HG03432 (cell line): ENCODE results near the gene WWOX.

Experiments
- ATAC-seq: cut with Tn5 transposase; IDR thresholded peaks from one replicate; pipeline ENCODE4 v1.9.1; 2021; ENCODE audit warnings: mild to moderate bottlenecking, moderate library complexity; ENCODE audit not compliant: unreplicated experiment

WWOX gene

DNA sequence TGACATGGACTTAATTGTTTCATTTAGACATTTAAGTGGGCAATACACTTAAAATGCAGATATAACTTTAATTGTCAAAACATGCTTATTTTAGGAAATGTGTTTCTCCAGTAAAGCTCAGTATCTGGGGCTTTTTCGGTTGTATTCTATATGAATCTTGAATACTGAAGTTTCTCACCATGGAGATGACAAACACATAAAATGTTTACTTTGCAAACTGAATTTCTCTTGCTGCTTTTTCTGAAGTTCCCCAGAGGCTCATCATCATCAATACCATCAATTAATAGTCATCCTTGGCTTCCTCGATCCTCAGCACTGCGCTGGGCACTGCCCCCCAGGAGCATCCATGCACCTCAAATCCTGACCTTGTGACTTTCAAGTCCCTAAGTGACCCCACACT, 227.3 kb downstream of the WWOX start:
- ATAC-seq, result no peak

- ATAC-seq, result no peak
These were observed 232.3 kb downstream of the WWOX start for GRCh38 chr16:78331731-78332130.

- no peak for ATAC-seq
These were observed 234.4 kb downstream of the WWOX start for GRCh38 chr16:78333808-78334207.

- ATAC-seq, result no peak
These were observed 241.1 kb downstream of the WWOX start for GRCh38 chr16:78340590-78340989.

DNA sequence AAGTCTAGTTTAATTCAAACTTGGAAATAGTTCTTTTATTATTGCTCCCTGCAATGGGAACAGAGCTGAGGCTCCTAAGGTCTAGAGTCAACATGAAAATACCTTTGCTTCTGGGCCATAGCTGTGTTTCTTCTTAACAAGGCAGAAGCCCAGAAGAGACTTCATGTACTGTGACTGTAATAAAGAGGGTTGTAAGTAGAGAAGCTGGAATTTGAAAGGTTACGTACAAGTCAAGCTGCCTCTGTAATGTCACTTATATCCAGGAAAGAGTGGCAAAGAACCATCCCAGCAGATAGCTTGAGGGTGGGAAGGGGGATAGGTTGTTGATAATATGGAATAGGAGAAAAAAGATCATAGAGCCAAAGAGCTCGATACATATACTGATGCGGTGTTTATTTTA, 248.6 kb downstream of the WWOX start:
- no peak for ATAC-seq

DNA sequence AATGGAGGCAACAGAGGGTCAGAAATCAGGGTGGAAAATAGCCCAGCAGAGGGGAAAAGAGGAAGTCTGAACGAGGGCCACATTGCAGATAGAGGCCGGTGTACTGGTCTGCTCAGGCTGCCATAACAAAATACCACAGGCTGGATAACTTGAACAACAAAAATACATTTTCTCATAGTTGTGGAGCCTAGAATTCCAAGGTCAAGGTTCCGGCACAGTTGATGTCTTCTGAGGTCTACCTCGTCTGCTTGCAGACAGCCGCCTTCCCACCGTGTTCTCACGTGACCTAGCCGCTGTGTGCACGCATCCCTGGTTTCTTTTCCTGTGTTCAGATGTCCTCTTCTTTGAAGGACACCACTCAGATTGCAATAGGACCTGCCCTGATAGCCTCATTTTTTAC, 249.4 kb downstream of the WWOX start:
- ATAC-seq, result no peak

DNA sequence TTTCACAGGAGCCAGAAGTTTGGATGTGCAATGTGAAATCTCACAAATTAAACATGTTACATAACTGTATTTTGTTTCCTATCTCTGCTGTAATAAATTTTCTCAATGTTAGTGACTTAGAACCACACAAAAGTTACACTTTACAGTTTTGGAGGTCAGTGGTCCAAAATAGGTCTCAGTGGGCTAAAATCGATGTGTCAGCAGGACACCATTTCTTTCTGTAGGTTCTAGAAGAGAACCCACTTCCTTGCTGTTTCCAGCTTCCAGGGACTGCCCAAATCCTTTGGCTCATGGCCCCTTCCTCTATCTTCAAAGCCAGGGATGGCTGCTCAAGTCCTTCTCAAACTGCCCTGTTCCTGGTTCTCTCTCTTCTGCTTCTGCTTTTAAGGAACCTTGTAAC, 252.7 kb downstream of the WWOX start:
- ATAC-seq, result no peak

GRCh38 chr16:78353640-78354275, 254.3 kb downstream of the WWOX start:
- no peak for ATAC-seq

- no peak for ATAC-seq
These were observed 263.2 kb downstream of the WWOX start for GRCh38 chr16:78362524-78363135.

GRCh38 chr16:78363843-78364555, 264.5 kb downstream of the WWOX start:
- ATAC-seq, result no peak

- ATAC-seq, result no peak
These were observed 265.1 kb downstream of the WWOX start for GRCh38 chr16:78364556-78364880.

DNA sequence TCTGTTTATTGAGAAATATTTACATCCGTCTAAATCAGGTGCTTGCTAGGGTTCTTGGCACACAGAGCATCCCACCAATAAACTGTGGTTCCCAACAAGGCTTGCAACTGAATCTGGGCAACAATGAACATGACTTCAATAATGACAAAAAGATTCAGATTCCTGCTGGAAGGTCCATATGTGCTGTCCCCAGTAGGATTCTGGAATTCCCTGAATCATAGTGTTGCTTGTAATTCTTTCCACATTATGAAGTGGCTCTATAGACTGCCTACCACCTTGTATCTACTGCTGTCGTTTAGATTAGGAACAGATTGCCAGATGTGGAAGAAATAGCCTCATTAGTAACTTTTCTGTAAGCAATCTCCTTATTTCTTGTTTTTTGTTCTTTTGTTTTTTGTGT, 265.9 kb downstream of the WWOX start:
- ATAC-seq, result no peak

- no peak for ATAC-seq
These were observed 269.0 kb downstream of the WWOX start for GRCh38 chr16:78368121-78369102.

- ATAC-seq, result no peak
These were observed 272.8 kb downstream of the WWOX start for GRCh38 chr16:78372277-78372676.

DNA sequence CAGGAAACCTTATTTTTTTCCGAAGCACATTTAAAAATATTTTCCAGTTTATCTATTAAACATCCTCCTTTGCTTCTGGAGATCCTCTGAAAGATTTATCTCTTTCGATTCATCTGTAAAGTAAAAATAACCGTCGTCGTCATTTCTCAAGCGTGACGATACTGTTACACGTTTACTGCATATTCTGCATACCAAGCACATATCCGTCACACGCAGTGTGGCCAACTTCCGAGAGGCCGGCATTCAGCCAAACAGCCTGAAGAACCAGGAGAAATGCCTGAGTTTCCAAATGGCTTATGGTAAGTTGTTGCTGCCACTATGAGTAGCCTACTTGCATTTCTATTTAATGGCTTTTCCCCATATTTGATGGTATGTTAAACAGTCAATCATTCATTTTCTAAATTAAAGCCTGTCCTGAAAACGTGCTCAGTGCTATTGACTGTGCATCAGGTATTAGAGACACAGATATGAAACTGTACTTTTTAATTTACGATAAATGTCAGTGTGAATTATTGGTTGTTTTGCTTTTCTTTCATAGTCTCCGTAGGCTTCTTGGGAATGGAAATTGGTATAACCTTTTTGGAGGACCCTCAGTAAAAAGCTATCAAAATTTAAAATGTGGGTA, 275.7 kb downstream of the WWOX start:
- no peak for ATAC-seq

DNA sequence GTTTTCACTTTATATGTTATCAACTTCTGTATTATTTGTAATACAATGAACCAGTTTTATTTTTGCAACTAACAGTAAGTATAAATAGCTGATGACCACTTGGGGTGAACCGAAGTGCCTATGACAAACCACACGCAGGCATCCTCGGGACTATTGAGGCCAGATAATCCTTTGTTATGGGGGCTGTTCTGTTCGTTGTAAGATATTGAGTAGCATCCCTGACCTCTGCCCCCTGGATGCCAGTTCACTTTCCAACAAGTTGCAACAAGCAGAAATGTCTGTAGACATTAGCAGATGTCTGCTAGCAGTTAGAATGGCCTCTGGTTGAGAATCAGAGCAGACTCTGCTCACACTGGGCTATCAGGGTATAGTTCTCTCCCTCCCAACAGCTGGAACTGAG, 277.0 kb downstream of the WWOX start:
- ATAC-seq, result no peak

- no peak for ATAC-seq
These were observed 277.9 kb downstream of the WWOX start for GRCh38 chr16:78377312-78377711.

DNA sequence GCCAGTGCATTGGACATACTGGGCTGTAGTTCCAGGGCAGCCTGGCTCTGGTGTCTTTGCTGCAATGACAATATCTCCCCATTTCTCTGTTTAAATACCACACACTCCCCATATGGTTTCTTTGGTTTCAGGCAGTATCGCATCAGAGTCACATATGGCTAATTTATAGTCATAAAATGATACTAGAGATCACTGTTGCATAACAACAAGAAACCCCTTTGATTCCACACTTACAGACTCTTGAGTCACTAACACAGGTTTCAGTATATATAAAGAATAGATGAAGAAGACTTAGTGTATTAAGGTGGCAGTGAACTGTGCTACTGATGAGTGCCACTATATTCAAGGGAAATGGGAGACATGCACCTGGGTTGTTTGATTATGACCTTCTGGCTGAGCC, 281.6 kb downstream of the WWOX start:
- ATAC-seq, result no peak

DNA sequence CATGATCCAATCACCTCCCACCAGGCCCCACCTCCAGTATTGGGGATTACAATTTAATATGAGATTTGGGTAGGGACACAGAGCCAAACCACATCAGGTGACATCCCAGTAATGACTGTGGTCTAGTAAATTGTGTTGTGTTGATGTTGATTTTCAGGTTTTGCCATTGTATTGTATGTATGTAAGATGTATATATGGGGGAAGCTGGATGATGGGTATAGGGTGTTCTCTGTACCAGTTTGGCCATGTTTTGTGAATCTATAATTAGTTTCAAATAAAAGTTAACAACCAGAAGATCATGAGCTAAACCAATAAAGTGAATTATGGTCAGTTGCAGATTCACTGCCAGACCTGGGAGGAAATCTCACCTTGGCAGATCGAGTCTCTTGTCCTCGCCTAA, 283.7 kb downstream of the WWOX start:
- ATAC-seq, result no peak

GRCh38 chr16:78385086-78385805, 285.8 kb downstream of the WWOX start:
- ATAC-seq, result no peak
